Esophagus muscularis mucosa (tissue), 4 donors: ENCODE measurements around the gene SVOPL. TPM values are rescaled to one million over a fixed set of nuclear protein-coding genes. Genes with fewer than 3 reads are reported as not detected.
"Not testable (repeated sequence)": the region's sequence is repeated elsewhere in the genome, so short reads cannot be mapped to it uniquely, and the experiment has no call there.

Experiments used
- DNase-seq: peaks from one replicate; pipeline ENCODE4 v3.0.0-alpha.2; 2017; ENCODE audit errors: extremely low spot score
- H3K27ac ChIP-seq, 4 donors: fragments of 200-600 bp; sonication (generic); replicated peaks in 1 of 4; 1 replicate in 3 of 4; 2 replicates in 1 of 4; pipeline ENCODE4 v1.5.1; 2016 to 2019; ENCODE audit warnings: mild to moderate bottlenecking in 1 of 4
- H3K27me3 ChIP-seq, 4 donors: fragments of 200-600 bp; sonication (generic); one replicate each; pipeline versions ENCODE4 v1.5.1 to v1.6.0; 2016 to 2019
- H3K36me3 ChIP-seq, 4 donors: fragments of 200-600 bp; sonication (generic); one replicate each; pipeline ENCODE4 v1.5.1; 2016 to 2019
- H3K4me1 ChIP-seq, 4 donors: fragments of 200-600 bp; sonication (generic); one replicate each; pipeline ENCODE4 v1.5.1; 2016 to 2019
- H3K4me3 ChIP-seq, 4 donors: fragments of 200-600 bp; sonication (generic); 1 replicate in 2 of 4; 2 replicates in 2 of 4; pipeline ENCODE4 v1.5.1; 2016 to 2019; ENCODE audit warnings: mild to moderate bottlenecking in 4 of 4, moderate library complexity in 1 of 4
- H3K9me3 ChIP-seq, 4 donors: fragments of 200-600 bp; sonication (generic); 1 replicate in 3 of 4; 2 replicates in 1 of 4; pipeline ENCODE4 v1.5.1; 2016 to 2019
- CTCF ChIP-seq, 3 experiments: fragments of 200-600 bp in 2 of 3; fragments of 450-650 bp in 1 of 3; sonication (generic) in 2 of 3; IDR thresholded peaks; one replicate each; pipeline ENCODE4 v1.5.1; 2017 to 2019; ENCODE audit warnings: antibody characterized with exemption in 3 of 3, mild to moderate bottlenecking in 2 of 3, moderate library complexity in 1 of 3
- EP300 ChIP-seq: sonication (generic); formaldehyde crosslinking; IDR thresholded peaks from one replicate; pipeline ENCODE4 v1.6.1; 2017; ENCODE audit warnings: antibody characterized with exemption
- POLR2A ChIP-seq: fragments of 450-650 bp; IDR thresholded peaks from one replicate; pipeline ENCODE4 v1.6.1; 2017; ENCODE audit warnings: antibody characterized with exemption, moderate library complexity, mild to moderate bottlenecking, low read depth
- POLR2AphosphoS5 ChIP-seq, 2 donors: sonication (generic); formaldehyde crosslinking; IDR thresholded peaks; one replicate each; pipeline ENCODE4 v1.6.1; 2017; ENCODE audit warnings: antibody characterized with exemption in 2 of 2
- WGBS: methylation state at CpG from one replicate; pipeline ENCODE4 v1.1.5; 2018; 5-methylcytosine and 5-hydroxymethylcytosine counted together
- intact Hi-C: fragments of 100-400 bp; cut with DNase I; formaldehyde crosslinking; loops from one replicate; pipeline ENCODE4 v1.15.1; 2023
- total RNA-seq, 4 donors: library from RNA; depleted of rRNA; stranded (reverse); fragments of >200 nt; gene quantifications; one replicate each; pipeline versions ENCODE4 v1.1.0 to v1.2.1, GENCODE V29; 2016

SVOPL gene
- total RNA-seq, 4 donors from 2014 or later: not detected

- DNase-seq: no peak
- Histone ChIP-seq H3K9me3 (no peaks in the 10 kb centered on the region), H3K27ac (no peak overlapping the region), H3K27me3 (no peaks in the 10 kb centered on the region), H3K4me1 (no peaks in the 10 kb centered on the region), H3K4me3 (no peak overlapping the region), H3K36me3 (no peaks in the 10 kb centered on the region)
- intact Hi-C loops: no loop called here
- WGBS: 100% methylated on average over 2 of the region's 2 CpGs
- no peak for TF ChIP-seq POLR2AphosphoS5 (IDR thresholded peaks at IDR 0.05)
- no peak for TF ChIP-seq POLR2A
- no peak for TF ChIP-seq CTCF (IDR thresholded peaks at IDR 0.05)
- TF ChIP-seq EP300: no peak
Observed at GRCh38 chr7:138701537-138701923, 368 bp upstream of the SVOPL start.

- Histone ChIP-seq H3K9me3 (no peaks in the 10 kb centered on the region), H3K27me3 (no peaks in the 10 kb centered on the region), H3K4me1 (no peaks in the 10 kb centered on the region), H3K36me3 (no peaks in the 10 kb centered on the region), H3K4me3 (no peak overlapping the region), H3K27ac (no peak overlapping the region)
- WGBS: 81% methylated on average over 9 of the region's 9 CpGs
- no peak for TF ChIP-seq EP300
- no peak for TF ChIP-seq POLR2AphosphoS5 (IDR thresholded peaks at IDR 0.05)
- TF ChIP-seq CTCF (IDR thresholded peaks at IDR 0.05): no peak
- no peak for TF ChIP-seq POLR2A
- DNase-seq: no peak
- intact Hi-C loops: no loop called here
Observed at GRCh38 chr7:138699661-138700060, 1.5 kb downstream of the SVOPL start.

GRCh38 chr7:138698281-138698680 is 2.9 kb downstream of the SVOPL start:
- TF ChIP-seq POLR2A (no peak), CTCF (IDR thresholded peaks at IDR 0.05) (no peak), POLR2AphosphoS5 (IDR thresholded peaks at IDR 0.05) (no peak), EP300 (no peak)
- Histone ChIP-seq H3K4me3 (no peak overlapping the region), H3K4me1 (no peaks in the 10 kb centered on the region), H3K36me3 (no peaks in the 10 kb centered on the region), H3K27me3 (no peaks in the 10 kb centered on the region), H3K27ac (no peak overlapping the region), H3K9me3 (no peaks in the 10 kb centered on the region)
- no peak for DNase-seq
- 93% methylated on average over 7 of the region's 7 CpGs for WGBS
- intact Hi-C loops: no loop called here

GRCh38 chr7:138697535-138698182 is 3.5 kb downstream of the SVOPL start:
- no peaks in the 10 kb centered on the region for H3K27me3 ChIP-seq
- H3K27ac ChIP-seq: no peak overlapping the region
- TF ChIP-seq EP300 (no peak), POLR2AphosphoS5 (IDR thresholded peaks at IDR 0.05) (no peak), CTCF (IDR thresholded peaks at IDR 0.05) (no peak), POLR2A (no peak)
- intact Hi-C loops: no loop called here
- no peaks in the 10 kb centered on the region for H3K36me3 ChIP-seq
- DNase-seq: no peak
- no peak overlapping the region for H3K4me3 ChIP-seq
- H3K4me1 ChIP-seq: no peaks in the 10 kb centered on the region
- 50% methylated on average over 2 of the region's 2 CpGs for WGBS
- no peaks in the 10 kb centered on the region for H3K9me3 ChIP-seq

- intact Hi-C loops, H3K36me3 ChIP-seq, H3K4me1 ChIP-seq, H3K27me3 ChIP-seq, DNase-seq, H3K4me3 ChIP-seq, H3K9me3 ChIP-seq, H3K27ac ChIP-seq: not testable (repeated sequence)
- 92% methylated on average over 9 of the region's 9 CpGs for WGBS
Observed at GRCh38 chr7:138695776-138696175, 5.4 kb downstream of the SVOPL start.
